ENCODE results near the gene RINL.
"Not testable (repeated sequence)": the region's sequence is repeated elsewhere in the genome, so short reads cannot be mapped to it uniquely, and the experiment has no call there.

The RINL gene

DNA sequence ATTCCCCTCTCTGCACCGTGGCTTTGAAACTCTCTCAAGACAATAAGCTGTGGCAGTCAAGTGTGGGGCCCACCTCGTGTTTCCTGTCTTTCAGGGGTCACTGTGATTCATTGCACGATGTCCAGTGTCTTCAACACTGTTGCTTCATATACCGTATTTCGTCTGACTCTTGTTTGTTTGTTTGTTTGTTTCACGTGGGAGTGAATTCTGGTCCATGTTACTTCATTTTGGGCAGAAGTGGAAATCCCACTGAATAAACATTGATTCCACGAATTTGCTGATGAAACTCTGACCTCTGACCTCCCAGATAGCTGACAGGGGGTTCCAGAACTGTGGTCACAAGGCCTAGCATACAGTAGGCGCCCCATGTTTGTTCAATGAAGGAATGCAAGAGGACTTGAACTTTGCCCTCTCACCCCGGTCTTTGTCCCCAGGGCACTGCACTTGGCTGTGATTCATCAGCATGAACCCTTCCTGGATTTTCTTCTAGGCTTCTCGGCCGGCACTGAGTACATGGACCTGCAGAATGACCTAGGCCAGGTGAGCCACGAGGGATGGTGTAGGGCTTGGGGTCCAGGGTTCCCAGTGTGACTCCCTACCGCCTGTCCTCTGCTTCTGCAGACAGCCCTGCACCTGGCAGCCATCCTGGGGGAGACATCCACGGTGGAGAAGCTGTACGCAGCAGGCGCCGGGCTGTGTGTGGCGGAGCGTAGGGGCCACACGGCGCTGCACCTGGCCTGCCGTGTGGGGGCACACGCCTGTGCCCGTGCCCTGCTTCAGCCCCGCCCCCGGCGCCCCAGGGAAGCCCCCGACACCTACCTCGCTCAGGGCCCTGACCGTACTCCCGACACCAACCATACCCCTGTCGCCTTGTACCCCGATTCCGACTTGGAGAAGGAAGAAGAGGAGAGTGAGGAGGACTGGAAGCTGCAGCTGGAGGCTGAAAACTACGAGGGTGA is 26.8 kb upstream of the RINL start:
- DNase-seq: no peak

DNA sequence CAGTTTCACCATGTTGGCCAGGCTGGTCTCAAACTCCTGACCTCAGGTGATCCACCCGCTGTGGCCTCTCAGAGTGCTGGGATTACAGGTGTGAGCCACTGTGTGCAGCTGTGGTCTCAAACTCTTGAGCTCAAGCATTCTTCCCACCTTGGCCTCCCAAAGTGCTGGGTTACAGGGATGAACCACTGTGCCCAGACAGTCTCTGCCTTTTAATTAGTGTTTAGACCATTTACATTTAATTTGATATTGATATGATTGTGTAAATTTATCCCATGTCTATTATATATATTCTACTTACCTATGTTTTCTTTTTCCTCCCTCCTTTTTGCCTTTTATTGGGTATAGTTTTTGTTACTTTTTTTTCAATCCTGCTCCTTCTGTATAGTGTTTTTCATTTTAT is 23.6 kb upstream of the RINL start:
- no peak for DNase-seq

DNA sequence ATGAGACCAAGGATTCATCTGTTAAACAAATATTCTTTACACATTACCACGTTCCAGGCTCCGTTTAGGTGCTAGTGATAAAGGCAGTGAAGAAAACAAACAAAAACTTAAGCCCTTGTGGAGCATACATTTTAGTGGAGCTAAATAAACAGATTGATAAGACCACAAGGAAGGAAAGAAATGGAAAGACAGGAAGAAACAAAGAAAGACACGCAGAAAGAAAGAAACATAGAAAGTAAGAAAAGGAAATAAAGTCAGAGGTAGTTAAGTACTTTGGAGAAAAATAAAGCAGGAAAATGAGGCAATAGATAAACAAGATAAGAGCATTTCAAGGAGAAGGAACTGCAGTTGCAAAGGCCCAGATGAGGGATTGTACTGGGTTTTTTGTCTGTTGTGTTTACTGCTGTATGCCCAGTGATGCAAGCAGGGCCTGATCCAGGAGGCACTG is 22.7 kb upstream of the RINL start:
- DNase-seq: no peak

DNA sequence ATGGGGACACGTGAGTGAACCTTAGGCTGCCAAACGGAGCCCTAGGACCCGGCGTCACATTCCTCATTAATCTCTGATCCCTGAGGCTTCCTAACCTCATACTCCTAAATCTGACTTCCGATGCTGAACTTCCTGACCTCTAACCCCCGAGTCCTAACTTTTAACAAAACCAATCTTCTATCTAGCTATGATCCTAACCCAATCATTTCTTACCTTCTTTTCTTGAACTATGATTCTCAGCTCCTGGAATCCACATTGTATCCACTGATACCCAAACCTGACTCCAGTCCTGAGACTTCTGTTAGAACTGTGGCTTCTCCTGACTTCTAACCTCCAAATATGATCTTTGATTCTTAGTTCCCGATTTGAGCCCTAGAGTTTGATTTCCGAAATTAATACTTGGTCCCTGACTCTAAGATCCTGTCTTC is 22.1 kb upstream of the RINL start:
- no peak for DNase-seq

GRCh38 chr19:38899447-38900201 is 21.5 kb upstream of the RINL start, which contains the start of the genes NFKBIB and SIRT2:
NFKBIB (plus strand) TSS chr19:38899969; CDS start chr19:38900033, 64 bp downstream.
SIRT2 (minus strand) TSS chr19:38899618; CDS start chr19:38899521, 97 bp downstream.
- peak; percentile 100 for DNase-seq

GRCh38 chr19:38898788-38899446 is 20.8 kb upstream of the RINL start:
- no peak for DNase-seq

GRCh38 chr19:38894968-38895367 is 16.9 kb upstream of the RINL start:
- DNase-seq: no peak

DNA sequence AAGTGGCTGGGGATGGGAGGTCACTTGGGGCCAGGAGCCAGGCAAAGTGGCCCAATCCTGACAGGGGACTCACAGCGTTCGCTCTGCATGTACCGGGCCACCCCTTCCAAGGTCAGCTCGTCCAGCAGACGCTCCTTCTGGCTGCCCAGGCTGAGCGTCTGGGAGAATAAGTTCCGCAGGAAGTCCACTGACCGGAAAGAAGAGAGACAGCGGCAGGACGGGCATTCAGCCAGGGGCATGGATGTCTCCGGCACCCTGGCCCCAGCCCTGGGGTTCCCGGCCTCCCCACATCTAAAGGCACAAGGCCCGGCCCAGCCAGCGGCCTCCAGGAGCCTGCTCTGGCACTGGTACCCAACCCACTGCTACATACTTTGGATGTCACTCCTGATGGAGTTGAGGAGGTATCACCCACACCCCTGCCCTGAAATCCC is 15.3 kb upstream of the RINL start:
- no peak for DNase-seq

GRCh38 chr19:38892841-38893240 is 14.8 kb upstream of the RINL start:
- no peak for DNase-seq

GRCh38 chr19:38891771-38892170 is 13.7 kb upstream of the RINL start:
- no peak for DNase-seq

- DNase-seq: no peak
These were observed 12.6 kb upstream of the RINL start for GRCh38 chr19:38890686-38891085.

DNA sequence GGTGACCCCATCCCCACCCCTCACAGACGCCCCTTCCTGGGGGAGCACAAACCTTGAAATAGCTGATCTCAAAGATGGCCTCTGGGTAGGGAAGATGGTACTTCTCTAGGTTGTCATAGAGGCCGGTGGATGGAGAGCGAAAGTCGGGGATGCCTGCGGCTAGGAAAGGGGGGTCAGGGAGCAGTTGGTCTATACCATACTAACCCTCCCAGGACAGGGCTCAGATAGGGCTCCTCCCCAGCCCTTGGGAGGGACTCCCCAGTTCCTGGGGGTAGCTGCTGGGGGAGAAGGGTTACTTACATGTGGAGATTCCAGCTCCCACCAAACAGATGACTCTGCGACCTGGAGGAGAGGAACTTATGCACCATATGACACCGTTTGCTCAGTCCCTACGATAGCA is 11.7 kb upstream of the RINL start:
- no peak for DNase-seq

DNA sequence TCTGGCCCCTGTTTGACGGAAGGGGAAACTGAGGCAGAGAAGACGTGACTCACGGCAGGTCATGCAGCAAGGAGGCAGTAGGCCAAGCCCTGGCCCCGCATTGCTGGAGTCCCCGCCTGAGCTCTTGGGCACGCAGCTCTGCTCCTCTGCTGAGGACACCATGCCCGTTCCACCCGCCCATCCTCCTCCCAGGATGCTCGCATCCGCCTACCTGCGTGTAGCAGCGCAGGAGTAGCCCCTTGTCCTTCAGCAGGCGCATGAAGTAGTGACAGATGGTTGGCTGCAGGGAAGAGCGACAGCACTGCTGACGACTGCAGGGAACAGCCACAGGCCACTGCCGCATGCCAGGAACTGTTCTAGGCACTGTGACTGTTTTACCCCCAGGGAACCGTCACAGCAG is 10.8 kb upstream of the RINL start:
- no peak for DNase-seq

- DNase-seq: not testable (repeated sequence)
These were observed 6.6 kb upstream of the RINL start for GRCh38 chr19:38884691-38885090.

GRCh38 chr19:38883286-38883685 is 5.2 kb upstream of the RINL start:
- no peak for DNase-seq

DNA sequence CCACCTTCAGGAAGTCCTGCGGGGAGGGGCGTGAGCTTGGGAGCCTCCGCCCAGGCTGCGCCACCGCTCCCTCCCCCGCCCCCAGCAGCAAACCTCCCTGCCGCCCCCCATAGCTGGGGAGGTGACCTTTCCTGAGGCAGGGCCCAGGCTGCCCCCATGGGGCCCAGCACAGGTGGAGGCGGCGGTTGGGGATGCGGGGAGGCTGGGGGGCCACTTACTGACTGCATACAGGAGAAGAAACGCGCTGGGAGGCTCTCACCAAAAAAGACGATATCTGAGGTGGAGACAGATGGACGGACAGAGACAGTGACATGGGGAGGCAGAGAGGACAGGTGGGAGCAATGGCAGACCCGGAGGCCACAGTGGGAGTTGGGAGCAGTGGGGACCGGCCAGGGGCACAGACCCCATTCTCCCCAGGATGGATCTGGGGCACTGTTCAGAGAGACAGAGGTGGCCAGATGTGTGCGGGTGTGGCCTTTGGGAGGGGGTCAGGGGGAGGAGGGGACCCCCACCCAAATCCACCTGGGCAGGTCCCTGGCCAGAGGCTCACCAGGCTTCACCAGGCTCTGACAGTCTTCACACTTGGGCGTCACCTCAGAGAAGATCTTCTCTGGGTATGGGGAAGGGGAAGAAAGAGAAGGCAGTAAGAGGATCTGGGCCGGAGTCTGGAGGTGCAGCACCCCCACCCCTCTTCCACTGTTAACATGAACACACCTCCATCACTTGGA is 3.0 kb upstream of the RINL start:
- no peak for DNase-seq

DNA sequence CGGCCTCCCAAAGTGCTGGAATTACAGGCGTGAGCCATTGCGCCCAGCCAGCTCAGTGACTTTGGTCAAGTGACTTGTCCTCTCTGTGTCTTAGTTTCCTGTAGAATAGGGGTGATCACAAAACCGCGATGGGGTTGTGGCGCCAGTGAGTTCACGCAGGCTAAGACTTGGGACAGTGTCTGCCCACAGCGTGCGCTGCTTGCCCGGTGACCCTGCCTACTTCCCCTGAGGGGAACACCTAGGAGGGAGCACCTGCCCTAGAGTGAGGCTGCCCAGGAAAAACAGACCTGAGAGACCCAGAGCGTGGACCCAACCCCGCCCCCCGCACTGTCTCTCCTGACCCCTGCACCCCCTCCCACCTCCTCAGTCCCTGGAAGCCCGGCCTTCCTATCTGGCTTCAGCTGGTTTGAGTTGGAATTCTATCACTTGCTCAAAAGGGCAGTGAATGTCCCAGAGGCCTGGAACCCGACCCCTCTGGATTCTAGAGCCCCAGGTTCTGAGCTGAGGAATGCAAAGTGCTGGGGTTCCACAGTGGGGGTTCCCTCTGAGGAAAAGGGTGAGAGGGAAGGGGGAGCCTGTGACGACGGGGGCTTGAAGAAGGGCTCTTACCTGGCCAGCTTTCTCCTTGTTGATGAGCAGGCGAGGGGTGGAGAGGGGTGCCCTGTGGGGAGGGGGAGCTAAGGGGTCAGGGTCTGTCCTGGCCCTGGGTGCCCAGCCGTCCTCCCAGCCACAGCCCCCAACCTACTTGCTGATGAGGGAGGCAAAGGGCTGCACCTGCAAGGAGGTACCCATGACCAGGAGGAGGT is 2.2 kb upstream of the RINL start:
- no peak for DNase-seq

- DNase-seq: no peak
These were observed 1.3 kb upstream of the RINL start for GRCh38 chr19:38879400-38879751.

DNA sequence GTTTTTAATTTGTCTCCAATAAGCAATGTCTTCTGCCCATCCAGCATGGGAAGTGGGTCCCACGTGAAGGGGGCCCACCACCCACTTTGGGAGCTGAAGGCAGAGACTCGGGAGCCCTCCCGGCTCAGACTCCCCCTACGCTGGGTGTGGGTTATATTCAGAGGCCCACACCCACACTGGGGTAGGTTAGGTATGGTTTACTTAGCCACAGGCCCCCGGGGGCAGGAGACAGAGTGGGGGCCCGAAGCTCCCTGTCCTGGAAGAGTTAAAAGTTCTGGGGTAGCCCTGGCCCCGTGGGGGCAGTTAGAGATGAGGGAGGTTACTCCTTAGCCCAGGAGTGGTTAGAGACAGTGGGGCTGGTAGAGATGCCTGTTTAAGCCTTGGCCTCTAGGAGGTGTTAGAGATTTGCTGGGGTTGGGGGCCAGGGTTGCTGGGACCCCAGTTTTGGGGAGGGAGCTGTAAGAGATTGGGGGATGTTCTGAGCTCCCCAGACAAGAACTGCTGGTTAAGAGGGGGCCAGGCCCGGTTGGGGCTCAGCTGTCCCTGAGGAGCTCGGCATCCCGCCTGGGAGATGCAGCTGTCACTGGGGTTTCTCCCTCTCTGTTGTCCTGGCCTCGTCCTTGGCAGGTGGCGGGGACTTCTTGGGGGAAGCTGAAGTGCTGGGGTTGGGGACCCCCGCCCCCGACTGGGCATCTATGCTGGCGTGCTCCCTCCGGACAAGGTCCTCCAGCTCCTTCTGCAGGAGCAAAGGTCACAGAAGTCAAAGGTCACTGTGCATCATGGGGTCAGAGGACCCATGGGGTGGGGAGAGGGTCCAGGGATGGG is 712 bp upstream of the RINL start:
- DNase-seq: no peak

GRCh38 chr19:38875656-38876395 is 2.2 kb downstream of the RINL start:
- no peak for DNase-seq
